Mesothelial cell of epicardium (in vitro differentiated cells): ENCODE results near the gene SDK1. TPM values are rescaled to one million over a fixed set of nuclear protein-coding genes. Genes with fewer than 3 reads are reported as not detected.

ENCODE experiments used
- DNase-seq, 2 experiments: peaks; one replicate each; pipeline ENCODE4 v3.0.0; 2021; ENCODE audit warnings: low spot score in 2 of 2; ENCODE audit not compliant: unreplicated experiment in 2 of 2
- H3K27ac Mint-ChIP-seq: 2 replicates; pipeline ENCODE4 v1.8.0; 2021; ENCODE audit warnings: mixed read lengths
- H3K27me3 Mint-ChIP-seq: 2 replicates; pipeline ENCODE4 v1.8.0; 2021; ENCODE audit warnings: low read depth, mixed read lengths
- H3K36me3 Mint-ChIP-seq: 2 replicates; pipeline ENCODE4 v1.8.0; 2021; ENCODE audit warnings: mixed read lengths
- H3K4me1 Mint-ChIP-seq: 2 replicates; pipeline ENCODE4 v1.8.0; 2021; ENCODE audit warnings: mixed read lengths
- H3K4me3 Mint-ChIP-seq: 2 replicates; pipeline ENCODE4 v1.8.0; 2021; ENCODE audit warnings: mild to moderate bottlenecking, moderate library complexity, mixed read lengths
- H3K9me3 Mint-ChIP-seq: 2 replicates; pipeline ENCODE4 v1.8.0; 2021; ENCODE audit warnings: mixed read lengths
- total RNA-seq: library from RNA; stranded (reverse); gene quantifications from 3 replicates; pipeline ENCODE4 v1.2.1, GENCODE V29; 2021
- TF ChIP-seq, protein P1 (sequence below): fragments of 200-600 bp; sonication (generic); IDR thresholded peaks from one replicate; pipeline ENCODE4 v1.5.0; 2021; ENCODE audit warnings: antibody characterized with exemption; ENCODE audit not compliant: unreplicated experiment

Gene SDK1
- total RNA-seq, 1 donor from 2014 or later = 12.8 TPM

GRCh38 chr7:3965794-3966395 lies 664.8 kb downstream of the SDK1 start:
- H3K4me1 Mint-ChIP-seq = peaks cover 1% of the 10 kb centered on the region
- H3K36me3 Mint-ChIP-seq = peaks cover 5% of the 10 kb centered on the region
- H3K9me3 Mint-ChIP-seq = no peaks in the 10 kb centered on the region
- no peaks in the 10 kb centered on the region for H3K27me3 Mint-ChIP-seq
- H3K27ac Mint-ChIP-seq = no peak overlapping the region
- TF ChIP-seq, protein P1, sequence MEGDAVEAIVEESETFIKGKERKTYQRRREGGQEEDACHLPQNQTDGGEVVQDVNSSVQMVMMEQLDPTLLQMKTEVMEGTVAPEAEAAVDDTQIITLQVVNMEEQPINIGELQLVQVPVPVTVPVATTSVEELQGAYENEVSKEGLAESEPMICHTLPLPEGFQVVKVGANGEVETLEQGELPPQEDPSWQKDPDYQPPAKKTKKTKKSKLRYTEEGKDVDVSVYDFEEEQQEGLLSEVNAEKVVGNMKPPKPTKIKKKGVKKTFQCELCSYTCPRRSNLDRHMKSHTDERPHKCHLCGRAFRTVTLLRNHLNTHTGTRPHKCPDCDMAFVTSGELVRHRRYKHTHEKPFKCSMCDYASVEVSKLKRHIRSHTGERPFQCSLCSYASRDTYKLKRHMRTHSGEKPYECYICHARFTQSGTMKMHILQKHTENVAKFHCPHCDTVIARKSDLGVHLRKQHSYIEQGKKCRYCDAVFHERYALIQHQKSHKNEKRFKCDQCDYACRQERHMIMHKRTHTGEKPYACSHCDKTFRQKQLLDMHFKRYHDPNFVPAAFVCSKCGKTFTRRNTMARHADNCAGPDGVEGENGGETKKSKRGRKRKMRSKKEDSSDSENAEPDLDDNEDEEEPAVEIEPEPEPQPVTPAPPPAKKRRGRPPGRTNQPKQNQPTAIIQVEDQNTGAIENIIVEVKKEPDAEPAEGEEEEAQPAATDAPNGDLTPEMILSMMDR = no peak
- no peak for DNase-seq
- H3K4me3 Mint-ChIP-seq = no peak overlapping the region

DNA sequence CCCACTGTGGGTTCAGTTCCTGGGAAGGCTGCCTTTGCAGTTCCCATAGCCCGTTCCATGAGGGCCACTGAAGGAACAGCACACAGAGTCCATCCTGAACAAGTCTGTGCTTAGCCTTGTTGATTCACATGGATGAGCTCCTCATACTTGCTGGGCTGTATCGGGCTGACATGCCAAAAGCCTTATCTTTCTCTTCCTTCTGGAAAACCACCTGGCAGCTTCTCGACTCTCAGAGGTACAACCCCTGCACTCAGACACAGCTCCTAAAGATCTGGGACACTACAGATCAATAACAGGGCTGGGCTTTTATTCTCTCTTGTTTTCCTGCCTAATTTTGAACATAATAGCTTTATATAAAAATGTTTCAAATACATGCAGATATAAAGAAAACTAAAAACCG lies 667.2 kb downstream of the SDK1 start:
- H3K4me3 Mint-ChIP-seq = no peak overlapping the region
- peaks cover 5% of the 10 kb centered on the region for H3K36me3 Mint-ChIP-seq
- no peaks in the 10 kb centered on the region for H3K9me3 Mint-ChIP-seq
- no peak overlapping the region for H3K27ac Mint-ChIP-seq
- DNase-seq = no peak
- H3K27me3 Mint-ChIP-seq = no peaks in the 10 kb centered on the region
- peaks cover 1% of the 10 kb centered on the region for H3K4me1 Mint-ChIP-seq
- TF ChIP-seq, protein P1 = no peak

DNA sequence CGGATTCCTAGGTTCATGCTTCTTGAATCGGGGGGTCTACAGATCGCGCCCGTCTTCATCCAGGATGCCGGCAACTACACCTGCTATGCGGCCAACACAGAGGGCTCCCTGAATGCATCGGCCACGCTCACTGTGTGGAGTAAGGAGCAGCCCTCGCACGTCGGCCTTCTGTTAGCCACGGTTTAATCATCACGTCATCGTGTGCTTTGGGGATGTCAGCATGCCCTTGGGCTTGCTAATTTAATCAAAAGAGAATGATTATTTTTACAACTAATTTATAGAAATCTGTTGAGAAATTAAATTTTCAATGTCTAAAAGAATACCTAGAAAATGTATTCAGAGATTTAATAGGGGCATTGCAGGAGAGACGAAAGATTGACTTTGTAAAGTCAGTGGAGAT lies 668.2 kb downstream of the SDK1 start:
- Mint-ChIP-seq H3K27ac (no peak overlapping the region), H3K4me3 (no peak overlapping the region), H3K36me3 (peaks cover 5% of the 10 kb centered on the region), H3K4me1 (peaks cover 1% of the 10 kb centered on the region), H3K9me3 (no peaks in the 10 kb centered on the region), H3K27me3 (no peaks in the 10 kb centered on the region)
- DNase-seq = no peak
- TF ChIP-seq, protein P1 = no peak

DNA sequence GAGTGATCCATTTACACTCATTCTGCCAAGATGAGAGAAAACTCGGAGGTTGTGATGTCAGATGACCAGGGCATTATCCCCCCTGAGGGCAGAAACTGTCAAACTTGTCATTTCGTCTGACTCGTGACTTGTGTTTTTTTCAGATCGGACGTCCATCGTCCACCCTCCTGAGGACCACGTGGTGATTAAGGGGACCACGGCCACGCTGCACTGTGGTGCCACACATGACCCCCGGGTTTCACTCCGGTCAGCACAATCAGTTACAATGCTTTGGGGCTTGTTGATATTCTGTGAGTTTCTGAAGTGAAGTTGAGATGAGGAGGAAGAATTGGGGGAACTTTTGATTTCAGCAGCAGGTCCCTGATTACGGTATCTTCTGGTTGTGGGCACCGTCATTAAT lies 670.3 kb downstream of the SDK1 start:
- Mint-ChIP-seq H3K27me3 (no peaks in the 10 kb centered on the region), H3K27ac (no peak overlapping the region)

GRCh38 chr7:3973264-3973663 lies 672.2 kb downstream of the SDK1 start:
- DNase-seq = no peak
- no peak overlapping the region for H3K4me3 Mint-ChIP-seq
- no peaks in the 10 kb centered on the region for H3K9me3 Mint-ChIP-seq
- TF ChIP-seq, protein P1 = no peak
- peaks cover 17% of the 10 kb centered on the region for H3K36me3 Mint-ChIP-seq
- H3K4me1 Mint-ChIP-seq = peaks cover 1% of the 10 kb centered on the region
- H3K27ac Mint-ChIP-seq = no peak overlapping the region
- H3K27me3 Mint-ChIP-seq = peaks cover 2% of the 10 kb centered on the region

More for the DNA sequence above, 670.3 kb downstream of the SDK1 start:
- TF ChIP-seq, protein P1 = no peak
- DNase-seq = no peak
- Mint-ChIP-seq H3K36me3 (peaks cover 11% of the 10 kb centered on the region), H3K4me3 (no peak overlapping the region), H3K4me1 (peaks cover 1% of the 10 kb centered on the region), H3K9me3 (no peaks in the 10 kb centered on the region)

DNA sequence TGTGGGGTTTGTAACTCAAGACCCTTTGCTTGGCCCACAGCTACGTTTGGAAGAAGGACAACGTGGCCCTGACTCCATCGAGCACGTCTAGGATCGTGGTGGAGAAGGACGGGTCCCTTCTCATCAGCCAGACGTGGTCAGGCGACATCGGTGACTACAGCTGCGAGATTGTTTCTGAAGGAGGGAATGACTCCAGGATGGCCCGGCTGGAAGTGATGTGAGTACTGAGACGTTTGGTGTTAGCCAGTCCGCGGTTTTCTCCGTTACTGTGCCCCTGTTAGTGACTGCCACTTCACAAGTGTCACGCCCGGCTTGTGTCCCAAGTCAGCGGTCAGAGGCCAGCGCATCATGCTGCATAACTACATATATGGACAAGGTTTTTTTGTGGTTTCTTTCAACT lies 673.3 kb downstream of the SDK1 start:
- H3K9me3 Mint-ChIP-seq = no peaks in the 10 kb centered on the region
- peaks cover 17% of the 10 kb centered on the region for H3K36me3 Mint-ChIP-seq
- peaks cover 1% of the 10 kb centered on the region for H3K4me1 Mint-ChIP-seq
- H3K4me3 Mint-ChIP-seq = no peak overlapping the region
- DNase-seq = peak in 1 of 2 experiments; percentile 21
- no peak overlapping the region for H3K27ac Mint-ChIP-seq
- TF ChIP-seq, protein P1 = no peak
- peaks cover 2% of the 10 kb centered on the region for H3K27me3 Mint-ChIP-seq
